ENCODE measurements around the gene CELF1.

DNA sequence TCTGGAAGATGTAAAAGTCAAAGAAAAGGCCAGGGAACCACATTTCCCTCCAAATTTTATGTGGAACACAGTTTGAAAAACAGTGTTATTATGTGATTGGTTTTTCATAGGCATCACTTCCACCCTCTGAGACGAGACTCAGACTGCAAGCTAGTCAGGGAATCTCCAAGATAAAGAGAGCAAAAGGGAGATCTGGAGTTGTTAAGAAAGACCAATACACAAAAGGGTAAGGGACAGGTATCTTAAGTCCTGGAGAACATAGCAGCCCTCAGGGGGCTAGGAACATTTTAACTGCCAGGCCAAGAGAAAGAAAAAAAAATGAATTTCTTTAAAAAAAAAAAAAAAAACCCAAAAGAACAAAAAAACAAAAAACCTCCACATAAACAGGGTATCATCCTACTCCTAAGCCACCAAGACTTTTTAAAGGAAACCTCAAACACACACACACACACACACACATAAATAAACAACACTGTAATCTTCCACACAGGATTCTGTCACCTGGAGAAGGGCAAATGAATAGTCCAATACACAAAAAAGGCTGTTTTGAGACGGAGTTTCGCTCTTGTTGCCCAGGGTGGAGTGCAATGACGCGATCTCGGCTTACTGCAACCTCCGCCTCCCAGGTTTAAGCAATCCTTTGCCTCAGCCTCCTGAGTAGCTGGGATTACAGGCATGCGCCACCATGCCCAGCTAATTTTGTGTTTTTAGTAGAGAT is 44.5 kb downstream of the CELF1 start:
- TF ChIP-seq POLR2AphosphoS5 (IDR thresholded peaks at IDR 0.05) = no peak
- TF ChIP-seq, protein P1, sequence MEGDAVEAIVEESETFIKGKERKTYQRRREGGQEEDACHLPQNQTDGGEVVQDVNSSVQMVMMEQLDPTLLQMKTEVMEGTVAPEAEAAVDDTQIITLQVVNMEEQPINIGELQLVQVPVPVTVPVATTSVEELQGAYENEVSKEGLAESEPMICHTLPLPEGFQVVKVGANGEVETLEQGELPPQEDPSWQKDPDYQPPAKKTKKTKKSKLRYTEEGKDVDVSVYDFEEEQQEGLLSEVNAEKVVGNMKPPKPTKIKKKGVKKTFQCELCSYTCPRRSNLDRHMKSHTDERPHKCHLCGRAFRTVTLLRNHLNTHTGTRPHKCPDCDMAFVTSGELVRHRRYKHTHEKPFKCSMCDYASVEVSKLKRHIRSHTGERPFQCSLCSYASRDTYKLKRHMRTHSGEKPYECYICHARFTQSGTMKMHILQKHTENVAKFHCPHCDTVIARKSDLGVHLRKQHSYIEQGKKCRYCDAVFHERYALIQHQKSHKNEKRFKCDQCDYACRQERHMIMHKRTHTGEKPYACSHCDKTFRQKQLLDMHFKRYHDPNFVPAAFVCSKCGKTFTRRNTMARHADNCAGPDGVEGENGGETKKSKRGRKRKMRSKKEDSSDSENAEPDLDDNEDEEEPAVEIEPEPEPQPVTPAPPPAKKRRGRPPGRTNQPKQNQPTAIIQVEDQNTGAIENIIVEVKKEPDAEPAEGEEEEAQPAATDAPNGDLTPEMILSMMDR (IDR thresholded peaks at IDR 0.05) = no peak

Data from esophagus muscularis mucosa (tissue), 3 donors.